Hematopoietic multipotent progenitor cell treated with erythropoietin and hydrocortisone succinate and interleukin-3 and kit ligand, for 8 days (in vitro differentiated cells): ENCODE data around the gene SLC6A3.
A peak's percentile ranks its signal among the peaks of the same experiment; 100 is the strongest.
"Not testable (repeated sequence)": the region's sequence is repeated elsewhere in the genome, so short reads cannot be mapped to it uniquely, and the experiment has no call there.

Experiments used
- DNase-seq: peaks from one replicate; pipeline ENCODE4 v3.0.0-alpha.2; 2015

SLC6A3 gene

DNA sequence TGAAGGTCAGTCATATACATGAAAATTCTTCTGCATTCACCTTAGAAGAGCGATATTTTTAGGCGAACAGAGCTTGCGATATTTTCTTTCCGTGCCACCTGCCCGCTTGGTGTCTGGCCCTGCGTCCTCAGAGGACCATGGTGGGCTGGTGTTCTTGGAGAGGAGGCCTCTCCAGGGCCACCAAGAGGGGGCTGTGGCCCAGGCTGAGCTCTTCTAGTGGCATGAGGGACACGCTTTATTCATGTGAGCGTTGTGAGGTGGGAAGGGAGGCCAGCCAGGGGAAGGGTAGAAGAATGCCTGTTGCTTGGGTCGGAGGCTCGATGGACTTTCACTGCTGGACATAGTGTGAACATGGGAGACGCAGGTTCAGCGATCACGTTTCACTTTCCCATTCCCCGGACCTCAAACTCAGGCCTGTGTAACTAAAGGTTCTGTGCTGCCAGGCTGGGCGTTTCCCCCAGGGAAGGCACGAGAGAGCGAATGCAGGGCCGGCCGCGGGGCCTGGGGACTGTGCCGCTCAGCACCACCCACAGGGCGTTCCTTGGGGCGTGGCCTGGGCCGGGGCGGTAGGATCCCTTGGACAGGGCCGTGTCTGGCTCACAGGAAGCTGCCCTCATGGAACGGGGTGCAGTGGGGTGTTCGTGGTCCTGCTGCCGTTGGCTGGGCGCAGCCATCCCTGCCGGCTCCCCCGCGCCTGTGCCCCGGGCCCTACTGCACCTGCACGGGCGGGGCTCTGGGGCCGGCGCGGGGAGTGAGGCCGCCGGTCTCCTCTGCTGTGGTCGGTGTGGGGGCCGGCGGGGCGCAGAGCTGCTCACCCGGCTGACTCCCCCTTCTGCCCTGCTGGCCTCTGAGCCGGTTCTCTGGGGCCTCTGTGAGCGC is 59.6 kb downstream of the SLC6A3 start:
- peak; percentile 83 for DNase-seq

- no peak for DNase-seq
Measured at GRCh38 chr5:1384521-1384920, 60.7 kb downstream of the SLC6A3 start.

DNA sequence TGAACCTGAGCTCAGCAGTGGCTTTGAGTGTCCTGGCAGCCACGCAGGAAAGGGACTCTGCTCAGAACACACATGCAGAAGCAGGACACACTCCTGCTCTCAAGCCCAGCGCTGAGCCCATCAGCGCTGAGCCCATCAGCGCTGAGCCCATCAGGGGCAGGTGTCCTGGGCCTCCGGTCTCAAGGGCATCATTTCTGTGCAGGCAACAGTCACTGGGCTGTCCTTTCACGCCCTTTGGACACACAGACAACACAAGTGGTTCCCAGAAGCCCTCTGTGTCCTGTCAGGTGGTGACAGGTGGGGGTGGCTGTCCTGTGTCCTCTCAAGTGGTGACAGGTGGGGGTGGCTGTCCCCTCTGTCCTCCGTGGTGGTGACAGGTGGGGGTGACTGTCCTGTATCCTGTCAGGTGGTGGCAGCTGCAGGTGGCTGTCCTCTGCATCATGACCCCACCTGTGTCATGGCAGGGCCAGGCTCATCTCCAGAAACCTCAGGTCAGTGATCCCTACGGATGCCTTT is 61.3 kb downstream of the SLC6A3 start:
- DNase-seq: no peak

GRCh38 chr5:1383344-1383743 is 61.9 kb downstream of the SLC6A3 start:
- no peak for DNase-seq

DNA sequence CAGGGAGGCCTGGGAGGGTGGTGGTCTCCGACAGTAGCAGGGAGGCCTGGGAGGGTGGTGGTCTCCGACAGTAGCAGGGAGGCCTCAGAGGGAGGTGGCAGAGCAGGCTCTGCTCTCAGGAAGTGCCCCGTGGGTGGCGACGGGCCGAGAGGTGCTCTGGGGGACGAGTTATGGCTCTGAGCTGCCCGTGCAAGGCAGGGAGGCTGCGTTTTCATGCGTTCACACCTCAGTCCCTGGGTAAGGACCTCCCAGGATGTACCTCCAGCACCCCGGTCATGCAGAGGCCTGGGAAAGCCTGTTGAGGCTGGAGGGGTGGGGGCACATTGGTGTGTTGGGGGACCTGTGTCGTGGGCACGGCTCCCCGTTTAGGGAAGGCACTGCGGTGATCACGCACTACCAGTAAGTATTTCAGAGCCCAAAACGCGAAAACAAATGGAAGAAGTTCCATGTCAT is 63.0 kb downstream of the SLC6A3 start:
- no peak for DNase-seq

GRCh38 chr5:1381370-1382247 is 63.6 kb downstream of the SLC6A3 start:
- DNase-seq: no peak

GRCh38 chr5:1380910-1381309 is 64.3 kb downstream of the SLC6A3 start:
- no peak for DNase-seq

DNA sequence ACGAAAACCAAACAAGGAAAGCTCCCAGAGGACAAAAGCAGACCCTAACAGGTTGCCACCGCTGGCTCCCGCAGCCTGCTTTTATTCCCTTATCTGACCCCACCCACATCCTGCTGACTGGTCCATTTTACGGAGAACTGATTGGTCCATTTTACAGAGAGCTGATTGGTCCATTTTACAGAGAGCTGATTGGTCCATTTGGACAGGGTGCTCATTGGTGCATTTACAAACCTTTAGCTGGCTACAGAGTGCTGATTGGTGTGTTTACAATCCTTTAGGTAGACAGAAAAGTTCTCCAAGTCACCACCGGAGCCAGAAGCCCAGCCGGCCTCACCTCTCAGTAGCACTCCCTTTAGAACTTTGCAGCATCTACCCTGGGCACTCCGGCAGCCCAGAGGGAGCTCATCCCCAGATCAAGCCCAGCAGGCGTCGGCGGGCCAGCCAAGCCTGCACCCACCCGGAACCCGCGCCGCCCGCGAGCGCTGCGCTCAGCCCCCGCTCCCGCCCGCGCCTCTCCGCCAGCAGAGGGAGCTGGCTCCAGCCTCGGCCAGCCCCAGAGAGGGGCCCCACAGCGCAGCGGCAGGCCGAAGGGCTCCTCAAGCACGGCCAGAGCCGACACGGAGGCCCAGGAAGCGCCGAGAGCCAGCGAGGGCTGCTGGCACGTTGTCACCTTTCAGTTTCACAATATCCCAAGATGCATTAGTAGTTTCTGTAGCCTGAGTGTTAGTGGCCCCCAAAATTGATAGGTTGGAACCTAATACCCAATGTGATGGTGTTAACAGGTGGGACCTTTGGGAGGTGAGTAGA is 65.0 kb downstream of the SLC6A3 start:
- DNase-seq: peak; percentile 37

GRCh38 chr5:1378866-1379659 is 66.2 kb downstream of the SLC6A3 start:
- DNase-seq: no peak

GRCh38 chr5:1378096-1378495 is 67.1 kb downstream of the SLC6A3 start:
- DNase-seq: no peak

GRCh38 chr5:1376981-1377380 is 68.3 kb downstream of the SLC6A3 start:
- no peak for DNase-seq

- DNase-seq: no peak
Measured at GRCh38 chr5:1375871-1376810, 69.1 kb downstream of the SLC6A3 start.

DNA sequence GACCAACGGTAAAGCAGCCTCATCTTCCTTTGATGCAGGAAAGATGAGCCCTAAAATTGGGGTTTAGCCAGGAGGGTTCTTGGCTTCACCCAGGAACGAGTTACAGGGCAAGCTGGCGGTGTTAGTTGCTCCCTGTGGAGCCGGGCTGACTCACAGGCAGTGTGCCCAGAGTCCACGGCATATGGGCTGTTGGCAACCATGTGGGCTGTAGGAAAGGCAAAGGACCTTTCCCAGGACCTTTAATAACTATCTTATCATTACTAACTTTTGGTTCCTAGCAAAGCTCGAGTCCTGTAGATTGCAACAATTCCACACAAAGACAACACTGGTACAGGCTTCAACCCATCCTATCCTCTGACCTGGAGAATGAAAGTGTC is 70.6 kb downstream of the SLC6A3 start:
- no peak for DNase-seq

DNA sequence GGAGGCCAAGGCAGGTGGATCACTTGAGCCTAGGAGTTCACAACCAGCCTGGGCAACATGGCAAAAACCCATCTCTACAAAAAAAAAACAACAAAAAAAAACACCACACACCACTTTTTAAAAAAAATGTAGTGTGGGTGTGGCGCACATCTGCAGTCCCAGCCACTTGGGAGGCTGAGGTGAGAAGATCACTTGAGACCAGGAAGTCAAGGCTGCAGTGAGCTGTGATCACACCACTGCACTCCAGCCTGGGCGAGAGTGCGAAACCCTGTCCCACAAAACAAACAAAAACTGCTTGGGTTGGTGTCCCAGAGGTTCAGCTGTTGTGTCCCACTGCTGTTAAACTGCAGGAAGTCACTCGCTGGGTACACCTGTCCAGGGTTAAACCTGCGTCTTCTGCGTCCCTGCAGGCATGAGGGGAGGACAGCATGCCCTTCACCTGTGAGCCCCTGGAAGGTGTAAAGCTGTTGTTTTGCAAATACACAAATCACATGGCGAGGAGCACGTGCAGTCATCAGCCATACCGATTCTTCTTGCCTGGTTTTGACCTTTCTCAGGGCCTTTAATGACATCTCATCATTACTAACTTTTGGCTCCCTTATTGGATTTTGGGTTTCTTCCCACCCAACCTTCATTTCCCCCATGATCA is 71.1 kb downstream of the SLC6A3 start:
- DNase-seq: no peak

DNA sequence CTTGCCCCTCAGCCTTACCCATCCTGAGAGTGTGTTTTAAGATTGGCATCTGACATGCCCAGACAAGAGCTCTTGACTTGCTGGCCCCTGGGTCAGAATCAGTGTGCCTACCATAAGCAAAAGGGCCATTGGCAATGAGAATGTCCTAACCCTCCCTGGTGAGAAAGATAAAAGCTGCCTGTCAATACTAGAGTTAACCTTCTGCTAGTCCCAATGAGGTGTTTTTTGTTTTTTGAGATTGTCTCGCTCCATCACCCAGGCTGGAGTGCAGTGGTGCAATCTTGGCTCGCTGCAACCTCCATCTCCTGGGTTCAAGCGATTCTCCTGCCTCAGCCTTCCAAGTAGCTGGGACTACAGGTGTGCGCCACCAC is 73.3 kb downstream of the SLC6A3 start:
- not testable (repeated sequence) for DNase-seq

DNA sequence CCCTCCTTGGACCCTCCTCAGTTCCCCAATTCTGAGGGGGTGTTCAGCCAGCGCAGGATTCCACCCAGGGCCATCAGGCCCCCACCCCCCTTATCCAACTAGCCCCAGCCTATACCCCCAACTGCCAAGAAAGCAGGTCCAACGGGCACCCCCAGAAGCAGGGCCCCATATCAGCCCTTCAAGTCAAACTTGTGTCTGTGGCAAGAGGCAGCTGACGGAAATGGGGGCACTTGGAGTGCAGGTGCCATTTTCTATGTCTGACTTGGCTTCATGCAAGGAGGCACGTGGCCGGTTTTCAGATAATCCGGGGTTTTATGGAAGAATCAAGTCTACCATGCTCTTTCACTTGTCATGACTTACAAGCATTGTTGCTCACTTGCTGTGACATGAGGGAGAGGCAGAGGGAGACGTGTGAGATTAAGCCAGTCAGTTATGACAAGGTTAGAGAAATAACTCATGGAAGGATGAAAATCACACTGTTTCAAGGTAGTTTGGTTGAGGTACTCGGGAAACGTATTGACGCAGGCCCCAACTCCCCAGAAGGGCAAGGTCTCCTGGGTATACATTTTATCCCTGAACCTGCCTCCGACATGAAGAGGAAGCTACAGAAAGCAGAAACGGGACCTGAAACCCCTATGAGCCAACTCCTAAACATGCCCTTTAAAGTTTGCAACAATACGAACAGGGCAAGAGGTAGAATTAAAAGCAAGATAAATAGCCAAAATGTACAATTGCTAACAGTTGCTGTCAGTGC is 73.8 kb downstream of the SLC6A3 start:
- peak; percentile 5 for DNase-seq

GRCh38 chr5:1370006-1370405 is 75.2 kb downstream of the SLC6A3 start:
- DNase-seq: no peak

DNA sequence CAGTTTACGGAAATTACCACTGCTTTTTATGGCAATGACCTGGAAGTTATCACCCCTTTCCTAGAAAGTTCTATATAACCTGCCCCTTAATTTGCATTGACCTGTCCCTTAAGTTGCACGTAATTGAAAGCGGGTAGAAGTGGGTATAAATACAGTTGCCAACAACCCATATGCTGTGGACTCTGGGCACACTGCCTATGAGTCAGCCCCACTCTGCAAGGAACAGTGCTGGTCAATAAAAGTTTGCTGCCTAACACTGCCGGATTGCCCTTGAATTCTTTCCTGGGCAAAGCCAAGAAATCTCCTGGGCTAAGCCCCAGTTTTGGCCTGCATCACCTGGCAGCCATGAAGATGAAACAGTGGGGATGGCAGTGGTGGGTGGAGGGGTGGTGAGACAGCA is 76.5 kb downstream of the SLC6A3 start:
- no peak for DNase-seq

- DNase-seq: no peak
Measured at GRCh38 chr5:1368236-1368635, 77.0 kb downstream of the SLC6A3 start.

GRCh38 chr5:1367149-1367548 is 78.1 kb downstream of the SLC6A3 start:
- DNase-seq: no peak
